Measurements from ENCODE around the gene MAP4K2. TPM values are rescaled to one million over a fixed set of nuclear protein-coding genes. Genes with fewer than 3 reads are reported as not detected.

The MAP4K2 gene
- total RNA-seq, 1 donor from 2014 or later, result 20.2 TPM

GRCh38 chr11:64834723-64835615 is 32.0 kb upstream of the MAP4K2 start:
- TF ChIP-seq CTCF (conservative IDR thresholded peaks at IDR 0.05), result no peak
- DNase-seq (ENCODE audit: extremely low spot score, unreplicated experiment), result no peak
- H3K4me3 Mint-ChIP-seq, result no peak overlapping the region
- H3K27ac Mint-ChIP-seq, result no peak overlapping the region
- H3K4me1 Mint-ChIP-seq (ENCODE audit: unreplicated experiment), result no peaks in the 10 kb centered on the region
- no peaks in the 10 kb centered on the region for H3K27me3 Mint-ChIP-seq
- H3K36me3 Mint-ChIP-seq, result no peaks in the 10 kb centered on the region
- no peaks in the 10 kb centered on the region for H3K9me3 Mint-ChIP-seq

- DNase-seq (ENCODE audit: extremely low spot score, unreplicated experiment), result no peak
- H3K36me3 Mint-ChIP-seq, result no peaks in the 10 kb centered on the region
- H3K27ac Mint-ChIP-seq, result no peak overlapping the region
- H3K27me3 Mint-ChIP-seq, result no peaks in the 10 kb centered on the region
- no peaks in the 10 kb centered on the region for H3K4me1 Mint-ChIP-seq (ENCODE audit: unreplicated experiment)
- no peak for TF ChIP-seq CTCF (conservative IDR thresholded peaks at IDR 0.05)
- no peaks in the 10 kb centered on the region for H3K9me3 Mint-ChIP-seq
- H3K4me3 Mint-ChIP-seq, result no peak overlapping the region
Observed at GRCh38 chr11:64834031-64834722, 31.2 kb upstream of the MAP4K2 start.

- no peak for TF ChIP-seq CTCF (conservative IDR thresholded peaks at IDR 0.05)
- H3K4me3 Mint-ChIP-seq, result no peak overlapping the region
- no peaks in the 10 kb centered on the region for H3K27me3 Mint-ChIP-seq
- no peaks in the 10 kb centered on the region for H3K9me3 Mint-ChIP-seq
- H3K27ac Mint-ChIP-seq, result no peak overlapping the region
- no peaks in the 10 kb centered on the region for H3K36me3 Mint-ChIP-seq
- no peaks in the 10 kb centered on the region for H3K4me1 Mint-ChIP-seq (ENCODE audit: unreplicated experiment)
- no peak for DNase-seq (ENCODE audit: extremely low spot score, unreplicated experiment)
Observed at GRCh38 chr11:64833509-64833908, 30.5 kb upstream of the MAP4K2 start.

DNA sequence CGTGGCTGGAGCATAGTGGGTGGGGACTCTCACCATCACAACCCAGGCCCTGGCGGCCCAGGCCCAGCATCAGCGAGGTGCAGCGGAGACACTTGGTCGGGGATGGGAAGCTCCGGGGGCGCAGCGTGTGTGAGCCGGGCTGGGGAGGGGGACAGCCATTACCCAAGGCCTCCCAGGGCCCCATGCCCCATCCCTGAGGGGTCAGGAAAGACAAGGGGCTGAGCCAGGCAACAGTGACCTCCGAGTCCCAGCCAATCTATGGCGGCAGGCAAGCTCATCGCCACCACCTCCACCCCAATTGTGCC is 30.1 kb upstream of the MAP4K2 start:
- no peaks in the 10 kb centered on the region for H3K27me3 Mint-ChIP-seq
- DNase-seq (ENCODE audit: extremely low spot score, unreplicated experiment), result no peak
- H3K27ac Mint-ChIP-seq, result no peak overlapping the region
- no peak overlapping the region for H3K4me3 Mint-ChIP-seq
- no peaks in the 10 kb centered on the region for H3K4me1 Mint-ChIP-seq (ENCODE audit: unreplicated experiment)
- TF ChIP-seq CTCF (conservative IDR thresholded peaks at IDR 0.05), result no peak
- peaks cover under 1% of the 10 kb centered on the region for H3K36me3 Mint-ChIP-seq
- H3K9me3 Mint-ChIP-seq, result no peaks in the 10 kb centered on the region

DNA sequence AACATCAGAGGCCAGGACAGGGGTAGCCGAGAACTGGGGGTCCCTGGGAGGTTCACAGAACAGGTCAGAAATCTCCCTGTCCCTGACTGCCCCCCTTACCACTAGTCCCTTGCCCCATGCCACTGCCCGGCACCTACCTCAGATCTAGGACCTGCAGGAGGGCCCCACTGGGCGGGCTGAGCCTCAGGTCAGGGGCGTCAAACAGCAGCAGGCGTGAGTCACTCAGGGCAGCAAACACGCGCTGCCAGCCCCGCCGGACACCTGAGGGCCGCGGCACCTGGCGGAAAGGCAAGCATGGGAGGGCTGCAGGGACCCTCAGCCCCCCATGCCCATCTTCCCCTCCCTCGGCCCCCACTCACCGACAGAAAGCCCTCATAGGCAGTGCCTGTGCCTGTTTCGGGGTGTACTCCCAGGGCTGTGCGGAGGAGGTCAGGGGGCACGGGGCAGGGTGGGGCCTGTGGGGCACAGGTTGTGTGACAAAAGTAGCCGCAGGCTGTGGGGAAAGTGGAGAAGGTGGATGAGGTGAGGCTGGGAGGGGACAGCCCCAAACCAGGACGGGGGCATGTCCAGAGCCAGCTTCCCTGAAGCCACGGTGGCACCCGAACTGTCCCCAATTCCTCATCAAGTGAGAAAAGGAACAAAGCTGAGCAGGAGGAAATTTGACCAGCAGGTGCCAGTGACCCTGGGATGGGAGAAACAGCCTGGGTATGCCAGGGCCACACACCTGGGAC is 29.6 kb upstream of the MAP4K2 start:
- Mint-ChIP-seq H3K4me1 (ENCODE audit: unreplicated experiment) (no peaks in the 10 kb centered on the region), H3K27ac (no peak overlapping the region), H3K4me3 (no peak overlapping the region), H3K27me3 (no peaks in the 10 kb centered on the region), H3K9me3 (no peaks in the 10 kb centered on the region), H3K36me3 (peaks cover 5% of the 10 kb centered on the region)
- no peak for DNase-seq (ENCODE audit: extremely low spot score, unreplicated experiment)
- TF ChIP-seq CTCF (conservative IDR thresholded peaks at IDR 0.05), result no peak

Data from type B pancreatic cell (in vitro differentiated cells).